GM12873 (cell line): ENCODE results near the gene GAK.
A peak's percentile ranks its signal among the peaks of the same experiment; 100 is the strongest.

Experiments
- CTCF ChIP-seq: IDR thresholded peaks from 2 replicates; pipeline ENCODE4 v1.5.1; 2012; ENCODE audit warnings: low read depth, mild to moderate bottlenecking, moderate library complexity, low read length, control low read depth; ENCODE audit not compliant: insufficient read depth; ENCODE audit errors: missing control alignments

Gene GAK

GRCh38 chr4:830601-831482 is 101.3 kb downstream of the GAK start:
- no peak for TF ChIP-seq CTCF

- TF ChIP-seq CTCF, result no peak
Observed at GRCh38 chr4:829761-830600, 102.1 kb downstream of the GAK start.

GRCh38 chr4:829291-829690 is 102.8 kb downstream of the GAK start:
- TF ChIP-seq CTCF, result no peak

- TF ChIP-seq CTCF, result peak; percentile 26
Observed at GRCh38 chr4:828641-829271, 103.4 kb downstream of the GAK start.

- no peak for TF ChIP-seq CTCF
Observed at GRCh38 chr4:827209-828081, 104.7 kb downstream of the GAK start.

- TF ChIP-seq CTCF, result no peak
Observed at GRCh38 chr4:826508-827208, 105.5 kb downstream of the GAK start.
